ENCODE data around the gene SERPING1.

The SERPING1 gene

GRCh38 chr11:57597916-57598830 lies 688 bp downstream of the SERPING1 start:
- no peaks in the 10 kb centered on the region for H3K36me3 ChIP-seq (ENCODE audit: insufficient read depth, low read length)
- H3K27me3 ChIP-seq (ENCODE audit: insufficient read depth, low read length), result no peaks in the 10 kb centered on the region
- peaks cover 19% of the 10 kb centered on the region for H3K4me1 ChIP-seq (ENCODE audit: control insufficient read depth, insufficient read depth, low read length, unreplicated experiment)
- no peaks in the 10 kb centered on the region for H3K79me2 ChIP-seq (ENCODE audit: control insufficient read depth, insufficient read depth, low read length, unreplicated experiment)
- peak overlapping the region; percentile 79 for H3K27ac ChIP-seq (ENCODE audit: low read depth, low read length)
- H3K4me3 ChIP-seq (ENCODE audit: low read depth, low read length), result peak overlapping the region; percentile 84
- peak overlapping the region; percentile 55 for H2AFZ ChIP-seq (ENCODE audit: low read length, unreplicated experiment)

- H3K4me1 ChIP-seq (ENCODE audit: control insufficient read depth, insufficient read depth, low read length, unreplicated experiment), result peaks cover 19% of the 10 kb centered on the region
- no peaks in the 10 kb centered on the region for H3K36me3 ChIP-seq (ENCODE audit: insufficient read depth, low read length)
- H3K79me2 ChIP-seq (ENCODE audit: control insufficient read depth, insufficient read depth, low read length, unreplicated experiment), result no peaks in the 10 kb centered on the region
- peak overlapping the region; percentile 84 for H3K4me3 ChIP-seq (ENCODE audit: low read depth, low read length)
- peak overlapping the region; percentile 52 for H2AFZ ChIP-seq (ENCODE audit: low read length, unreplicated experiment)
- no peaks in the 10 kb centered on the region for H3K27me3 ChIP-seq (ENCODE audit: insufficient read depth, low read length)
- H3K27ac ChIP-seq (ENCODE audit: low read depth, low read length), result peak overlapping the region; percentile 79
Measured at GRCh38 chr11:57598831-57599155, 1.3 kb downstream of the SERPING1 start.

- Histone ChIP-seq H3K79me2 (ENCODE audit: control insufficient read depth, insufficient read depth, low read length, unreplicated experiment) (no peaks in the 10 kb centered on the region), H3K4me3 (ENCODE audit: low read depth, low read length) (peak overlapping the region; percentile 84), H2AFZ (ENCODE audit: low read length, unreplicated experiment) (no peak overlapping the region)
Measured at GRCh38 chr11:57599381-57599780, 1.9 kb downstream of the SERPING1 start.

GRCh38 chr11:57601297-57601696 lies 3.8 kb downstream of the SERPING1 start:
- Histone ChIP-seq H3K27me3 (ENCODE audit: insufficient read depth, low read length) (no peaks in the 10 kb centered on the region), H3K79me2 (ENCODE audit: control insufficient read depth, insufficient read depth, low read length, unreplicated experiment) (no peaks in the 10 kb centered on the region), H3K4me3 (ENCODE audit: low read depth, low read length) (no peak overlapping the region), H2AFZ (ENCODE audit: low read length, unreplicated experiment) (no peak overlapping the region), H3K4me1 (ENCODE audit: control insufficient read depth, insufficient read depth, low read length, unreplicated experiment) (peaks cover 19% of the 10 kb centered on the region), H3K36me3 (ENCODE audit: insufficient read depth, low read length) (0 out of 2 replicates have a peak, but pooled peaks cover 3% of the 10 kb centered on the region), H3K27ac (ENCODE audit: low read depth, low read length) (no peak overlapping the region)

More at GRCh38 chr11:57599381-57599780, 1.9 kb downstream of the SERPING1 start:
- peak overlapping the region; percentile 79 for H3K27ac ChIP-seq (ENCODE audit: low read depth, low read length)
- no peaks in the 10 kb centered on the region for H3K27me3 ChIP-seq (ENCODE audit: insufficient read depth, low read length)
- peaks cover 19% of the 10 kb centered on the region for H3K4me1 ChIP-seq (ENCODE audit: control insufficient read depth, insufficient read depth, low read length, unreplicated experiment)
- no peaks in the 10 kb centered on the region for H3K36me3 ChIP-seq (ENCODE audit: insufficient read depth, low read length)

- Histone ChIP-seq H3K79me2 (ENCODE audit: control insufficient read depth, insufficient read depth, low read length, unreplicated experiment) (no peaks in the 10 kb centered on the region), H3K4me1 (ENCODE audit: control insufficient read depth, insufficient read depth, low read length, unreplicated experiment) (peaks cover 2% of the 10 kb centered on the region), H3K27ac (ENCODE audit: low read depth, low read length) (no peak overlapping the region), H2AFZ (ENCODE audit: low read length, unreplicated experiment) (no peak overlapping the region), H3K4me3 (ENCODE audit: low read depth, low read length) (no peak overlapping the region), H3K27me3 (ENCODE audit: insufficient read depth, low read length) (no peaks in the 10 kb centered on the region), H3K36me3 (ENCODE audit: insufficient read depth, low read length) (peaks cover 12% of the 10 kb centered on the region; the same call in 1 of the 2 replicates)
Measured at GRCh38 chr11:57604296-57605027, 7.0 kb downstream of the SERPING1 start.

- H3K27ac ChIP-seq (ENCODE audit: low read depth, low read length), result no peak overlapping the region
- no peaks in the 10 kb centered on the region for H3K79me2 ChIP-seq (ENCODE audit: control insufficient read depth, insufficient read depth, low read length, unreplicated experiment)
- no peaks in the 10 kb centered on the region for H3K4me1 ChIP-seq (ENCODE audit: control insufficient read depth, insufficient read depth, low read length, unreplicated experiment)
- H3K27me3 ChIP-seq (ENCODE audit: insufficient read depth, low read length), result no peaks in the 10 kb centered on the region
- H3K36me3 ChIP-seq (ENCODE audit: insufficient read depth, low read length), result peaks cover 12% of the 10 kb centered on the region; the same call in 1 of the 2 replicates
- H2AFZ ChIP-seq (ENCODE audit: low read length, unreplicated experiment), result no peak overlapping the region
- no peak overlapping the region for H3K4me3 ChIP-seq (ENCODE audit: low read depth, low read length)
Measured at GRCh38 chr11:57605028-57605420, 7.5 kb downstream of the SERPING1 start.

- H3K4me3 ChIP-seq (ENCODE audit: low read depth, low read length), result no peak overlapping the region
- H3K27ac ChIP-seq (ENCODE audit: low read depth, low read length), result no peak overlapping the region
- peaks cover 13% of the 10 kb centered on the region; the same call in 1 of the 2 replicates for H3K36me3 ChIP-seq (ENCODE audit: insufficient read depth, low read length)
- H3K79me2 ChIP-seq (ENCODE audit: control insufficient read depth, insufficient read depth, low read length, unreplicated experiment), result no peaks in the 10 kb centered on the region
- no peak overlapping the region for H2AFZ ChIP-seq (ENCODE audit: low read length, unreplicated experiment)
- H3K4me1 ChIP-seq (ENCODE audit: control insufficient read depth, insufficient read depth, low read length, unreplicated experiment), result no peaks in the 10 kb centered on the region
- H3K27me3 ChIP-seq (ENCODE audit: insufficient read depth, low read length), result no peaks in the 10 kb centered on the region
Measured at GRCh38 chr11:57610170-57610569, 12.7 kb downstream of the SERPING1 start.

- H3K79me2 ChIP-seq (ENCODE audit: control insufficient read depth, insufficient read depth, low read length, unreplicated experiment), result no peaks in the 10 kb centered on the region
Measured at GRCh38 chr11:57614234-57614772, 16.8 kb downstream of the SERPING1 start.

GRCh38 chr11:57615308-57615707 lies 17.8 kb downstream of the SERPING1 start:
- H3K27ac ChIP-seq (ENCODE audit: low read depth, low read length), result no peak overlapping the region
- H2AFZ ChIP-seq (ENCODE audit: low read length, unreplicated experiment), result no peak overlapping the region
- H3K36me3 ChIP-seq (ENCODE audit: insufficient read depth, low read length), result peaks cover 13% of the 10 kb centered on the region; the same call in 1 of the 2 replicates
- no peak overlapping the region for H3K4me3 ChIP-seq (ENCODE audit: low read depth, low read length)
- H3K27me3 ChIP-seq (ENCODE audit: insufficient read depth, low read length), result no peaks in the 10 kb centered on the region
- H3K79me2 ChIP-seq (ENCODE audit: control insufficient read depth, insufficient read depth, low read length, unreplicated experiment), result no peaks in the 10 kb centered on the region
- H3K4me1 ChIP-seq (ENCODE audit: control insufficient read depth, insufficient read depth, low read length, unreplicated experiment), result no peaks in the 10 kb centered on the region

More at GRCh38 chr11:57614234-57614772, 16.8 kb downstream of the SERPING1 start:
- Histone ChIP-seq H3K4me1 (ENCODE audit: control insufficient read depth, insufficient read depth, low read length, unreplicated experiment) (no peaks in the 10 kb centered on the region), H3K27ac (ENCODE audit: low read depth, low read length) (no peak overlapping the region), H2AFZ (ENCODE audit: low read length, unreplicated experiment) (no peak overlapping the region), H3K36me3 (ENCODE audit: insufficient read depth, low read length) (peaks cover 7% of the 10 kb centered on the region; the same call in 1 of the 2 replicates), H3K27me3 (ENCODE audit: insufficient read depth, low read length) (no peaks in the 10 kb centered on the region), H3K4me3 (ENCODE audit: low read depth, low read length) (no peak overlapping the region)

GRCh38 chr11:57616595-57616994 lies 19.1 kb downstream of the SERPING1 start:
- Histone ChIP-seq H3K36me3 (ENCODE audit: insufficient read depth, low read length) (peaks cover 13% of the 10 kb centered on the region; the same call in 1 of the 2 replicates), H3K79me2 (ENCODE audit: control insufficient read depth, insufficient read depth, low read length, unreplicated experiment) (no peaks in the 10 kb centered on the region), H3K4me3 (ENCODE audit: low read depth, low read length) (no peak overlapping the region), H3K27me3 (ENCODE audit: insufficient read depth, low read length) (no peaks in the 10 kb centered on the region), H2AFZ (ENCODE audit: low read length, unreplicated experiment) (no peak overlapping the region), H3K4me1 (ENCODE audit: control insufficient read depth, insufficient read depth, low read length, unreplicated experiment) (no peaks in the 10 kb centered on the region), H3K27ac (ENCODE audit: low read depth, low read length) (no peak overlapping the region)

All from ACC112 (cell line).